ENCODE measurements around the gene BCL6.
"Not testable (repeated sequence)": the region's sequence is repeated elsewhere in the genome, so short reads cannot be mapped to it uniquely, and the experiment has no call there.

BCL6 gene

GRCh38 chr3:187686621-187687273 is 58.5 kb downstream of the BCL6 start:
- no peak for DNase-seq (ENCODE audit: low spot score)
- in situ Hi-C loops (cut with MboI; ENCODE audit: low sequenced_read_pairs, unreplicated experiment) = no loop called here
- TF ChIP-seq, protein P1, sequence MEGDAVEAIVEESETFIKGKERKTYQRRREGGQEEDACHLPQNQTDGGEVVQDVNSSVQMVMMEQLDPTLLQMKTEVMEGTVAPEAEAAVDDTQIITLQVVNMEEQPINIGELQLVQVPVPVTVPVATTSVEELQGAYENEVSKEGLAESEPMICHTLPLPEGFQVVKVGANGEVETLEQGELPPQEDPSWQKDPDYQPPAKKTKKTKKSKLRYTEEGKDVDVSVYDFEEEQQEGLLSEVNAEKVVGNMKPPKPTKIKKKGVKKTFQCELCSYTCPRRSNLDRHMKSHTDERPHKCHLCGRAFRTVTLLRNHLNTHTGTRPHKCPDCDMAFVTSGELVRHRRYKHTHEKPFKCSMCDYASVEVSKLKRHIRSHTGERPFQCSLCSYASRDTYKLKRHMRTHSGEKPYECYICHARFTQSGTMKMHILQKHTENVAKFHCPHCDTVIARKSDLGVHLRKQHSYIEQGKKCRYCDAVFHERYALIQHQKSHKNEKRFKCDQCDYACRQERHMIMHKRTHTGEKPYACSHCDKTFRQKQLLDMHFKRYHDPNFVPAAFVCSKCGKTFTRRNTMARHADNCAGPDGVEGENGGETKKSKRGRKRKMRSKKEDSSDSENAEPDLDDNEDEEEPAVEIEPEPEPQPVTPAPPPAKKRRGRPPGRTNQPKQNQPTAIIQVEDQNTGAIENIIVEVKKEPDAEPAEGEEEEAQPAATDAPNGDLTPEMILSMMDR (IDR thresholded peaks at IDR 0.05; ENCODE audit: borderline replicate concordance, control extremely low read depth, extremely low read depth, insufficient read depth, missing control alignments) = no peak

DNA sequence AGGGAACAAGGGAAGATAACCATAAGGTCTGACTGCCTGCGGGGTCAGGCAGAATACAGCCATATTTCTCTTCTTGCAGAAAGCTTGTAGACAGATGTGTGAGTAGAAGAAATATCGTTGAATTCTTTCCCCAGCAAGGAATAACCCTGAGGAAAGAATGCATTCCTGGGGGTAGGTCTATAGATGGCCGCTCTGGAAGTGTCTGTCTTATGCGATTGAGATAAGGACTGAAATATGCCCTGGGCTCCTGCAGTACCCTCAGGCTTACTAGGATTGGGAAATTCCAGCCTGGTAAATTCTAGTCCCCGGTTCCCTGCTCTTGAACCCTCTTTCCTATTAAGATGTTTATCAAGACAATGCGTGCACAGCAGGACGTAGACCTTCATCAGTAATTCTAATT is 59.3 kb downstream of the BCL6 start:
- TF ChIP-seq, protein P1 (IDR thresholded peaks at IDR 0.05; ENCODE audit: borderline replicate concordance, control extremely low read depth, extremely low read depth, insufficient read depth, missing control alignments) = no peak
- in situ Hi-C loops (cut with MboI; ENCODE audit: low sequenced_read_pairs, unreplicated experiment) = no loop called here
- no peak for DNase-seq (ENCODE audit: low spot score)

- DNase-seq (ENCODE audit: low spot score) = no peak
- in situ Hi-C loops (cut with MboI; ENCODE audit: low sequenced_read_pairs, unreplicated experiment) = loop anchor here (5.0 kb wide), 1 partner anchor 68 kb away; no protein-coding TSS in a partner anchor
- TF ChIP-seq, protein P1 (IDR thresholded peaks at IDR 0.05; ENCODE audit: borderline replicate concordance, control extremely low read depth, extremely low read depth, insufficient read depth, missing control alignments) = no peak
These were observed 60.4 kb downstream of the BCL6 start for GRCh38 chr3:187684880-187685279.

GRCh38 chr3:187684444-187684843 is 60.8 kb downstream of the BCL6 start:
- DNase-seq (ENCODE audit: low spot score) = no peak
- in situ Hi-C loops (cut with MboI; ENCODE audit: low sequenced_read_pairs, unreplicated experiment) = loop anchor here (5.0 kb wide), 1 partner anchor 67 kb away; no protein-coding TSS in a partner anchor
- TF ChIP-seq, protein P1 (IDR thresholded peaks at IDR 0.05; ENCODE audit: borderline replicate concordance, control extremely low read depth, extremely low read depth, insufficient read depth, missing control alignments) = no peak

DNA sequence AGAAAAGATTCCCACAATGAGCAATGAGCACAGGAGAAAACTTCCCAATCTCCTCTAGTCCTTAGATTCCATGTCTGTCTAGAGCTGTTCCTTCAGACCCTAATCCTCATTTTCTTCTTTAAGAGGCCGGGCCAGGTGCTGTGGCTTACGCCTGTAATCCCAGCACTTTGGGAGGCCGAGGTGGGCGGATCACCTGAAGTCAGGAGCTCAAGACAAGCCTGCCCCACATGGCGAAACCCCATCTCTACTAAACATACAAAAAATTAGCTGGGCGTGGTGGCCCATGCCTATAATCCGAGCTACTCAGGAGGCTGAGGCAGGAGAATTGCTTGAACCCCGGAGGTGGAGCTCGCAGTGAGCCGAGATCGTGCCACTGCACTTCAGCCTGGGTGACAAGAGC is 63.5 kb downstream of the BCL6 start:
- DNase-seq (ENCODE audit: low spot score) = not testable (repeated sequence)
- in situ Hi-C loops (cut with MboI; ENCODE audit: low sequenced_read_pairs, unreplicated experiment) = loop anchor here (5.0 kb wide), 1 partner anchor 64 kb away; no protein-coding TSS in a partner anchor

GRCh38 chr3:187679638-187680396 is 65.5 kb downstream of the BCL6 start:
- peak; percentile 67 for DNase-seq (ENCODE audit: low spot score)
- in situ Hi-C loops (cut with MboI; ENCODE audit: low sequenced_read_pairs, unreplicated experiment) = loop anchor here (5.0 kb wide), 2 partner anchors 63 to 363 kb away; no protein-coding TSS in a partner anchor
- TF ChIP-seq, protein P1 (IDR thresholded peaks at IDR 0.05; ENCODE audit: borderline replicate concordance, control extremely low read depth, extremely low read depth, insufficient read depth, missing control alignments) = peak; percentile 96
